ENCODE measurements around the gene OR6Q1. TPM values are rescaled to one million over a fixed set of nuclear protein-coding genes. Genes with fewer than 3 reads are reported as not detected.
"Not testable (repeated sequence)": the region's sequence is repeated elsewhere in the genome, so short reads cannot be mapped to it uniquely, and the experiment has no call there.

Gene OR6Q1
- total RNA-seq, 2 experiments from 2014 or later = not detected

- Histone ChIP-seq H3K27ac (ENCODE audit: low read depth in 1 of 2, low read length in 2 of 2) (no peak overlapping the region), H3K36me3 (ENCODE audit: insufficient read depth, low read length) (no peaks in the 10 kb centered on the region), H3K4me3 (ENCODE audit: low read length) (no peak overlapping the region), H3K4me1 (ENCODE audit: insufficient read depth, low read length) (no peaks in the 10 kb centered on the region), H3K9me3 (ENCODE audit: control insufficient read depth in 1 of 2, insufficient read depth in 1 of 2, low read length in 2 of 2) (no peaks in the 10 kb centered on the region), H3K27me3 (ENCODE audit: control insufficient read depth in 1 of 2, insufficient read depth in 2 of 2, low read length in 2 of 2) (no peaks in the 10 kb centered on the region)
- ATAC-seq (ENCODE audit: poor library complexity) (no peak), DNase-seq (no peak)
- intact Hi-C loops (cut with DNase I, micrococcal nuclease) = no loop called here
- ChIA-PET POLR2A (no interaction called here), CTCF (no interaction called here)
- Mint-ChIP-seq H3K4me3 (no peak overlapping the region), H3K27ac (no peak overlapping the region), H3K36me3 (ENCODE audit: low read depth) (no peaks in the 10 kb centered on the region), H3K27me3 (peaks cover 14% of the 10 kb centered on the region), H3K9me3 (peaks cover 2% of the 10 kb centered on the region), H3K4me1 (ENCODE audit: low read depth) (no peaks in the 10 kb centered on the region)
- no peak for TF ChIP-seq CTCF (IDR thresholded peaks at IDR 0.05)
These were observed 47.6 kb upstream of the OR6Q1 start for GRCh38 chr11:57983191-57983590.

- H3K4me3 ChIP-seq (ENCODE audit: low read length); ATAC-seq (ENCODE audit: poor library complexity); H3K4me3 Mint-ChIP-seq; H3K4me1 ChIP-seq (ENCODE audit: insufficient read depth, low read length); H3K27ac Mint-ChIP-seq; H3K36me3 ChIP-seq (ENCODE audit: insufficient read depth, low read length); H3K27ac ChIP-seq (ENCODE audit: low read depth in 1 of 2, low read length in 2 of 2); H3K9me3 Mint-ChIP-seq; intact Hi-C loops (cut with DNase I, micrococcal nuclease); H3K4me1 Mint-ChIP-seq (ENCODE audit: low read depth); H3K36me3 Mint-ChIP-seq (ENCODE audit: low read depth); POLR2A ChIA-PET; DNase-seq; H3K9me3 ChIP-seq (ENCODE audit: control insufficient read depth in 1 of 2, insufficient read depth in 1 of 2, low read length in 2 of 2); CTCF ChIA-PET: not testable (repeated sequence)
- H3K27me3 Mint-ChIP-seq = peaks cover 28% of the 10 kb centered on the region
- peaks cover 4 to 11% of the 10 kb centered on the region in 2 experiments for H3K27me3 ChIP-seq (ENCODE audit: control insufficient read depth in 1 of 2, insufficient read depth in 2 of 2, low read length in 2 of 2)
These were observed 31.2 kb upstream of the OR6Q1 start for GRCh38 chr11:57999523-57999922.

- H3K4me1 ChIP-seq (ENCODE audit: insufficient read depth, low read length); H3K27ac ChIP-seq (ENCODE audit: low read depth in 1 of 2, low read length in 2 of 2); H3K9me3 Mint-ChIP-seq; POLR2A ChIA-PET; ATAC-seq (ENCODE audit: poor library complexity); H3K36me3 ChIP-seq (ENCODE audit: insufficient read depth, low read length); CTCF ChIA-PET; H3K4me3 Mint-ChIP-seq; H3K4me1 Mint-ChIP-seq (ENCODE audit: low read depth); DNase-seq; H3K36me3 Mint-ChIP-seq (ENCODE audit: low read depth); H3K4me3 ChIP-seq (ENCODE audit: low read length); H3K27ac Mint-ChIP-seq; intact Hi-C loops (cut with DNase I, micrococcal nuclease); H3K9me3 ChIP-seq (ENCODE audit: control insufficient read depth in 1 of 2, insufficient read depth in 1 of 2, low read length in 2 of 2): not testable (repeated sequence)
- peaks cover 4 to 14% of the 10 kb centered on the region in 2 experiments for H3K27me3 ChIP-seq (ENCODE audit: control insufficient read depth in 1 of 2, insufficient read depth in 2 of 2, low read length in 2 of 2)
- peaks cover 33% of the 10 kb centered on the region for H3K27me3 Mint-ChIP-seq
These were observed 30.7 kb upstream of the OR6Q1 start for GRCh38 chr11:58000021-58000420.

- no peak for TF ChIP-seq CTCF (IDR thresholded peaks at IDR 0.05)
- no peaks in the 10 kb centered on the region for H3K36me3 ChIP-seq (ENCODE audit: insufficient read depth, low read length)
- no peaks in the 10 kb centered on the region for H3K4me1 ChIP-seq (ENCODE audit: insufficient read depth, low read length)
- Mint-ChIP-seq H3K27me3 (peaks cover 39% of the 10 kb centered on the region), H3K27ac (no peak overlapping the region), H3K36me3 (ENCODE audit: low read depth) (no peaks in the 10 kb centered on the region), H3K4me1 (ENCODE audit: low read depth) (peaks cover 5% of the 10 kb centered on the region), H3K4me3 (no peak overlapping the region), H3K9me3 (no peaks in the 10 kb centered on the region)
- no peaks in the 10 kb centered on the region for H3K9me3 ChIP-seq (ENCODE audit: control insufficient read depth in 1 of 2, insufficient read depth in 1 of 2, low read length in 2 of 2)
- no peak for ATAC-seq (ENCODE audit: poor library complexity)
- intact Hi-C loops (cut with DNase I, micrococcal nuclease) = no loop called here
- H3K4me3 ChIP-seq (ENCODE audit: low read length) = no peak overlapping the region
- CTCF ChIA-PET = no interaction called here
- DNase-seq = no peak
- H3K27me3 ChIP-seq (ENCODE audit: control insufficient read depth in 1 of 2, insufficient read depth in 2 of 2, low read length in 2 of 2) = peaks cover 4 to 14% of the 10 kb centered on the region in 2 experiments
- POLR2A ChIA-PET = no interaction called here
- no peak overlapping the region for H3K27ac ChIP-seq (ENCODE audit: low read depth in 1 of 2, low read length in 2 of 2)
These were observed 30.1 kb upstream of the OR6Q1 start for GRCh38 chr11:58000699-58001098.

Measured in CD4-positive, alpha-beta T cell (primary cell).